ENCODE results near the gene USP40. TPM values are rescaled to one million over a fixed set of nuclear protein-coding genes. Genes with fewer than 3 reads are reported as not detected.

USP40 gene
- total and polyA plus RNA-seq, 9 of the 15 experiments (the other 6 are each of a cell fraction or from before 2014, with no cell fraction given) = 5.5 to 15.0 (median 9.3) TPM

DNA sequence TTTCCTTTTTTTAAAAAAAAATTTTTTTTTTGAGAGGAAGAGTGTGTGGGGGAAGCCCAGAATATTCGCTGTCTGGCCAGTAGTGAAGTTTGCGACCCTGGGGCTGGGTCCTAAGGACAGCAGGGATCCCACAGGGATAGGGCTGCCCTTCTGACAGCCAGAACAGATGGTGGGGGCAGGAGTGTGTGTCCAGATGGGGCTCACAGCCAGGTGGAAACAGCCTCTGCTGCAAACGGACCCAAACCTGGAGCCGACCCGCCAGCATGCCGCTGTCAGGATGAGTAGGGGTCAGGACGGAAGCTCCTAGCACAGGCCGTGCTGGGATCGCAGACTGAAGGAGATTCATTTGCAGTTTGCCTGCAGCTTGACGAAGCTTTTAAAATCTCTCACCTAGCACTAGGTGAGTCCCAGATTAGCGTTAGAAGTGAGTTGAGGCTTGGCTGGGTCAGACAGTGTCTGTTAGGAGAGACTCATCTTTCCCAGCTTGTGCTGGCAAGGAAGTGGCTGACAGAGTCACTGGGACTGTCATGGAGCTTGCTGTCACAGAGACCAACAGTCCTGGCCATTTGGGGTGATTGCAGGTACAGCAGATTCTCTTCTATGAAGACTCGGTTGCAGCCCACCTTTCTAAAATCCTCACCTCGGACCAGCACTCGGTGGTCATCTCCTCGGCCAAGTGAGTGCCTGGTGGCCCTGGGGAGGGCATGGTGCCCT is 118.9 kb downstream of the USP40 start:
- TF ChIP-seq SNRNP70 (optimal IDR thresholded peaks at IDR 0.05; ENCODE audit: low read depth, low read length) = no peak
- no peak for TF ChIP-seq SIX5 (IDR thresholded peaks at IDR 0.05; ENCODE audit: borderline replicate concordance in 1 of 2, insufficient read depth in 1 of 2, low read depth in 1 of 2, low read length in 2 of 2)
- TF ChIP-seq, protein P1, sequence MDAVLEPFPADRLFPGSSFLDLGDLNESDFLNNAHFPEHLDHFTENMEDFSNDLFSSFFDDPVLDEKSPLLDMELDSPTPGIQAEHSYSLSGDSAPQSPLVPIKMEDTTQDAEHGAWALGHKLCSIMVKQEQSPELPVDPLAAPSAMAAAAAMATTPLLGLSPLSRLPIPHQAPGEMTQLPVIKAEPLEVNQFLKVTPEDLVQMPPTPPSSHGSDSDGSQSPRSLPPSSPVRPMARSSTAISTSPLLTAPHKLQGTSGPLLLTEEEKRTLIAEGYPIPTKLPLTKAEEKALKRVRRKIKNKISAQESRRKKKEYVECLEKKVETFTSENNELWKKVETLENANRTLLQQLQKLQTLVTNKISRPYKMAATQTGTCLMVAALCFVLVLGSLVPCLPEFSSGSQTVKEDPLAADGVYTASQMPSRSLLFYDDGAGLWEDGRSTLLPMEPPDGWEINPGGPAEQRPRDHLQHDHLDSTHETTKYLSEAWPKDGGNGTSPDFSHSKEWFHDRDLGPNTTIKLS (IDR thresholded peaks at IDR 0.05; ENCODE audit: borderline replicate concordance, low read depth) = no peak
- TF ChIP-seq SMARCE1 (IDR thresholded peaks at IDR 0.05) = no peak
- TF ChIP-seq ZNF445 (CRISPR knock-in tag; IDR thresholded peaks at IDR 0.05; ENCODE audit: low read depth) = no peak
- no peak for TF ChIP-seq ZNF3 (CRISPR knock-in tag; IDR thresholded peaks at IDR 0.05)
- TF ChIP-seq PHB (CRISPR knock-in tag; IDR thresholded peaks at IDR 0.05) = no peak
- no peak for TF ChIP-seq ZHX1 (conservative IDR thresholded peaks at IDR 0.05; ENCODE audit: low read length)
- TF ChIP-seq BACH1 (tag; IDR thresholded peaks at IDR 0.05) = no peak
- TF ChIP-seq ZNF124 (CRISPR knock-in tag; IDR thresholded peaks at IDR 0.05) = no peak
- TF ChIP-seq ZNF431 (CRISPR knock-in tag; IDR thresholded peaks at IDR 0.05) = no peak
- Histone ChIP-seq H3K9ac (ENCODE audit: insufficient read depth in 1 of 2, low read depth in 2 of 2, low read length in 2 of 2) (no peak overlapping the region), H3K4me2 (ENCODE audit: insufficient read depth, low read length) (no peak overlapping the region), H3K4me1 (replicated peaks in 1 of 2; ENCODE audit: control insufficient read depth in 2 of 2, insufficient read depth in 2 of 2, low read length in 2 of 2) (peaks cover 7 to 18% of the 10 kb centered on the region in 2 experiments; a peak in 4 of 5 replicates), H3K27me3 (ENCODE audit: control insufficient read depth in 2 of 2, insufficient read depth in 2 of 2, low read length in 2 of 2) (no peaks in the 10 kb centered on the region), H3K27ac (ENCODE audit: extremely low read depth, low read depth, low read length) (no peak overlapping the region), H3K9me3 (replicated peaks; ENCODE audit: control insufficient read depth, insufficient read depth, low read depth, low read length) (no peaks in the 10 kb centered on the region), H3K79me2 (ENCODE audit: control insufficient read depth, insufficient read depth, low read length) (no peaks in the 10 kb centered on the region), H3K36me3 (ENCODE audit: control insufficient read depth, insufficient read depth, low read length) (peaks cover 53% of the 10 kb centered on the region; the same call in 2 of the 3 replicates), H4K20me1 (replicated peaks; ENCODE audit: control insufficient read depth, insufficient read depth, low read length) (no peaks in the 10 kb centered on the region), H3K4me3 (no peak overlapping the region), H3K9me1 (ENCODE audit: control insufficient read depth, insufficient read depth, low read length) (no peaks in the 10 kb centered on the region), H2AFZ (ENCODE audit: low read depth, low read length) (no peak overlapping the region)
- intact Hi-C loops (cut with micrococcal nuclease) (loop anchor here (10.0 kb wide), 1 partner anchor 183 kb away; no protein-coding TSS in a partner anchor), in situ Hi-C loops (cut with MboI) (no loop called here)
- 77% methylated on average over 5 of the region's 15 CpGs for WGBS (ENCODE audit: insufficient coverage, low coverage, missing lambda C conversion rate)
- no TSS peak for BruUV-seq (replicated peaks)
- ATAC-seq (no peak), DNase-seq (ENCODE audit: extremely low read depth in 1 of 4, low spot score in 3 of 4) (no peak), FAIRE-seq (no peak)
- CTCF ChIA-PET (ENCODE audit: low intra/inter-chr PET ratio) = no interaction called here
- POLR2A ChIA-PET = interaction anchor here (0.5 to 0.7 kb wide), 3 partner anchors 148 to 268 kb away, joined by 3 read pairs; no protein-coding TSS in a partner anchor
